ENCODE results near the gene TNFRSF14.

TNFRSF14 gene

DNA sequence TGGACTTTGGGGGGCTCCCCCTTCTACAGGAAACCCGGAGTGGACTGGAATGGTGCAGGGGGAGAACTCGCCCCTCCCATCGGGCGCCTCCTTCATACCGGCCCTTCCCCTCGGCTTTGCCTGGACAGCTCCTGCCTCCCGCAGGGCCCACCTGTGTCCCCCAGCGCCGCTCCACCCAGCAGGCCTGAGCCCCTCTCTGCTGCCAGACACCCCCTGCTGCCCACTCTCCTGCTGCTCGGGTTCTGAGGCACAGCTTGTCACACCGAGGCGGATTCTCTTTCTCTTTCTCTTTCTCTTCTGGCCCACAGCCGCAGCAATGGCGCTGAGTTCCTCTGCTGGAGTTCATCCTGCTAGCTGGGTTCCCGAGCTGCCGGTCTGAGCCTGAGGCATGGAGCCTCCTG is at the start of gene TNFRSF14:
TSS of gene TNFRSF14 (plus strand) at position 95 of the 401 bp plus-strand sequence. CDS start at position 389, 294 bp downstream.
- peak; percentile 78 for DNase-seq

DNA sequence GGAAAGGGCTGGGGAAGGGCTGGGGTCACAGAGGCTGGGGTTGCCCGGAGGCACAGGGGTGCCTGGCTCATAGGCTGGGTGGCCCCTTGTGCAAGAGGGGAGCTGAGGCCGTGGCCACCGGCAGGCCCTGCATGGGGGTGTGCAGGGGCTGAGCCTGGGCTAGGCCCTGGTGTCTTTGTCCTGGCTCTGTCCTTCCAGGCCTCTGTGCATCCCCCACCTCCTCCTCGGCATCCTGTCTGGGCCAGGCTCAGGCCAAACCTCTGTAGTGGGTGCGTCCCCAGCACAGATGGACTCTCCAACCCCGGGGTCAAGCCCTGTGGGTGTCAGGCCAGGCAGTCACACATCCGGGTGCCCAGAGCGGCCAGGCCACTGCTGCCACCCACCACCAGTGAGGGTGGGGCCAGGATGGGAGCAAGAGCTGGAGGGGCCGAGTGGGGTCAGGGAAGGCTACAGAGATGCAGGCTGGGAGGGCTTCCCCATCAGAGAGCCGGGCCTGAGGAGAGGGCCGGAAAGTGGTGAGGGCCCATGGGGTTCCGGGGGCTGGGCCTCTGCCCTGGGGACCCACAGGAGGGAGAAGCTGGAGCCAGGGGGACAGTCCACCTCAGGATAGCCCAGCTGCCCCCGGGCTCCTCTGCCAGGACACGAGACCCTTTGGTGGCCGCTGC is 49.1 kb upstream of the TNFRSF14 start:
- DNase-seq: no peak

DNA sequence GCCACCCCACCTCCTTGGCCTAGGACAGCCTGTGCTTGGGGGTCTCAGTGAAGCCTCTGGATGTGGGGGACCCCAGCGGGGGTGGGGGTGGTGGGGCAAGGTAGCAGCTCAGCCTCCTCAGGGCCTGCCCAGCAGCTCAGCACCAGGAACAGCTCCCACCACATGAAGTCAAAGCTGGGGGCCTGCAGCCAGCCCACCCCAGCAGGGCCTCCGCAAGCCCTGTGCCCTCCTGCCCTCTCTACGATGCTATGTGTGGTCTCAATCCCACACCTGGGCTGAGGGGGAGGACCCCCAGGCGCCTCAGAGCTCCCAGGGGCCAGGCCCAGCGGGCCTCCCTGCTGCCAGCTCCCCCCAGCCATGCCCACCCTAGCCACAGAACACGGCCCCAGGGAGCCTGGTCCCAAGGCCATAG is 48.4 kb upstream of the TNFRSF14 start:
- no peak for DNase-seq

DNA sequence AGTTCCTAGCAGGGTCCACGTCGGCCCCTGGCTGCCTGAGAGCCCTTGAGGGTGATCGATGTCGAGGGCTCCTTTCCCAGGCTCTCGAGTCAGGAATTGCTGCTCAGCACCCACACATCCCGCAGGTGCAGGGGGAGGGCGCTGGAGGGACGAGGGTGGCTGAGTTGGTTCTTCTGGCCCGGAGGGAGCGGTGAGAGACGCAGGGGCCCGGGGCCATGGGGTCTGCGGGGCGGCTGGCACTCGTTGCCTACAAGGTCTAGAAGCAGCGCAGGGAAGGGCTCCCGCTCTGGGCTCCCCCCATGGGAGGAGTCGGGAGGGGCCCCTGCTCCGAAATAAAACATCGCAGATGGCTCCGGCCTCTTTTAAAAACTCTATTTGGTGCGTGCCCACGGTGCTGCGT is 48.0 kb upstream of the TNFRSF14 start:
- no peak for DNase-seq

DNA sequence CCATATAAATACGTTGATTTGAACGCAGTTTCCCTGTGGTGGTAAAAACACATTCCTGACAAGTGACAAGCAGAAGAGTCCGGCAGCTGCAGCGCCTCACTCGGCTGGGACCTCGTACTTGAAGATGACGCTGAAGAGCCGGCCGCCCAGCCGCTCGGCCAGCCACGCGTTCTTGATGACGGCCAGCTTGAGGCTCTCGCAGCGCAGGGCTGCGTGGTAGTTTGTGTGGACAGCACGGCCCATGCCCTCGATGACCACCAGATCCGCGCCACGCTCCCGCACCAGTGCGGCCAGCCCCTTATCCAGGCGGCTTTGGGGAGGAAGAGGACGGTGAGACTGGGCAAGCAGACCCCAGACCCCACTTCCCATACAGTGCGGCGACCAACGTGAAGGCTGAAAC is 47.4 kb upstream of the TNFRSF14 start:
- no peak for DNase-seq

DNA sequence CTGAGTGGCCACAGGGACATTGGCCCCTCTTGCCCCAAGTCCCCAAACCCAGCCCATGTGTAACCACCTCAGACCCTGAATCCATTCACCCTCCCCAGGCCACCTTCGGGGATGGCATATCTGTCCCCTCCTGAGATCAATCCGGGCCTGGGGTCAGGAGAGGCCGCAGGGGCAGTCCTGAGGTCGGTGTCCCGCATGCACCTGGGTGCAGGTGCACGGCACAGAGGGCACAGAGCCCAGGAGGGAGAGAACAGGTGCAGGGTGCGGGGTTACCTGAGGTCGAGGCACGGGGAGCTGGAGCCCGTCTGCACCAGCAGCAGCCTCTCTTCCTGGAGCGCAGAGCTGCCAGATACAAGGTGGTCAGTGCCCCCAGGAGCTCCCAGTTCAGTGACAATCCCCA is 46.6 kb upstream of the TNFRSF14 start:
- DNase-seq: no peak

DNA sequence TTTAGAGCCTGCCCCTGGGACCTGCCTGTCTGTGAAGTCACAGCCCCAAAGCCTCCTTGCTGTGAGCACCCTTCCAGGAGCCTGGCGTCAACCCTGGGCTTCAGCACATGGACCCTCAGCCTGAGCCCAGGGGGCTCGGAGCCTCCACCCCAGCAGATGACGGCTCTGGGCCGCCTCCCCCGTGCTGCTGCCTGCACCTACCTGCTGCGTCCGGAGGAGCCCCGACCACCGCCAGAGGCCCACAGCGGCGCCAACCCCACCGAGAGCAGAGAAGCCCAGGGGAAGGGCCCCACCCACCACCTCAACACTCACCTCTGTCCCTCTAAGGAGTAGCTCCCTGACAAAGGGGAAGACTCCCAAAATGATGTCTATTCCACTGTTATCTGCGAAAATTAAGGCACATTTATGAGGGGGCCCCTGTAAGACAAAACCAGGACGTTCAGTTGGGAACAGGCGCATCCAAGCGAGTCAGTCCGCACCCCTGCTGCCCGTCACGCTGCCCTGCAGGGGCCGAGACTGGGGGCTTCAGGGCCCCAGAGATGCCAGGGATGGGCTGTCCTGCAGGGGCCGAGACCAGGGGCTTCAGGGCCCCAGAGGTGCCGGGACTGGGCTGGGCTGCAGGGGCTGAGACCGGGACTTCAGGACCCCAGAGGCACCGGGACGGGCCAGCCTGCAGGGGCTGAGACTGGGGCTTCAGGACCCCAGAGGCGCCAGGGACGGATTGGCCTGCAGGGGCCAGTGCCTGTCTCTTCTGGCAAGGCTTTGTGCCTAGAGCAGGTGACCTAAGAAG is 45.6 kb upstream of the TNFRSF14 start:
- no peak for DNase-seq

DNA sequence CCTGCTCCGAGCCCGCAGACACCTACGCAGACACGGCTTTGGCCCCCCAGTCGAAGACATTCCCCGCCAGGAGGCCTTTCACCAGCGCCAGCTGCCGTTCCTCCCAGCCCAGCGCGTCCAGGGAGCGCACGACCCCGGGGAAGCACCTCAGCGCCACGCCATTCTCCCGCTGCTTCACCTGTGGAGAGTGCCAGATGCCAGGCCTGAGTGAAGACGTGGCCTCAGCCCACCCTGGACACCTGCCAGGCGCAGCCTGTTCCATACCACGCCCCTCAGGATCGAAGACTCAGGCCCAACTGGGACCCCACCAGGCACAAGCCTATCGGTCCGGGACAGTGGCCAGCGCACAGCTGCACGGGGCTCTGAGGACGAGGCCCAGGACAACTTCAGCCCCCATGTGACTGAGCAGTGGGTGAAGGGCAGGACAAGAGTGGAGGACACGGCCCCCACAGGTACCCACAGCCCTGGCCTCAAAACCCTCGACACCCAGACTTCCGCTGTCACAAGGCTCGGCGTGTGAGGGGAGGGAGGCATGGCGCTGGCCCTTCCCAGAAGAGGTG is 43.2 kb upstream of the TNFRSF14 start:
- DNase-seq: no peak

DNA sequence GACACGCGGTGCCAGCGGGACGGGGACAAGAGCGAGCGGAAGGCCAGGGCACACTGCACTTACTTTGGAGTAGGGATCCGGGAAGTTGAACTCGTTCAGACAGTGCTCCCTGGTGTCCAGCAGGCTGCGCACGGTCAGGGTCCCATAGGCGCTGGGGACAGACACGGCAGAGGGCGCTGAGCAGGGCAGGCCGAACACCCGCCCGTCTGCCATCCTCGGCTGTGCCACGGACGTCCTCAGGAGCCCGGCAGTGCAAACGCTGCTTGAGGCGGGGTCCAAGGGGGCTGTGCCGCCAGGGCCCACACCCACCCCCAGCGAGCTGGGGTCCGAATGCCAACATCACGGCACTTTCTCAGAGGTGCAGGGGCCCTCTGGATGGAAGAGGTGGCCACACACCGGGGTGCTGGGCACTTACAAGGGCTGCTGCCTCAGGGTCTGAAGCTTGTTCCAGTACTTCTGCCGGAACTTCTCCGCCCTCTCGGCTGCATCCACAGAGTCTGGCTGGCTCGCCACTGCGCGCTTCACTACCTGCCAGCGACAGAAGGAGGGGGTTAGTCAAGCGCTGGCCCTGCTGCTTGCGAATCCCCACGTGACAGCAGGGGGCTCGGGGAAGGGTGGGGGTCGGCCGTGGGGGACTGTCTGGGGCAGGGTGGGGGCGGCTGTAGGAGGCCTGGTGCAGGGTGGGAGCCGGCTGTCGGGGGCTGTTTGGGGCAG is 42.1 kb upstream of the TNFRSF14 start:
- no peak for DNase-seq

DNA sequence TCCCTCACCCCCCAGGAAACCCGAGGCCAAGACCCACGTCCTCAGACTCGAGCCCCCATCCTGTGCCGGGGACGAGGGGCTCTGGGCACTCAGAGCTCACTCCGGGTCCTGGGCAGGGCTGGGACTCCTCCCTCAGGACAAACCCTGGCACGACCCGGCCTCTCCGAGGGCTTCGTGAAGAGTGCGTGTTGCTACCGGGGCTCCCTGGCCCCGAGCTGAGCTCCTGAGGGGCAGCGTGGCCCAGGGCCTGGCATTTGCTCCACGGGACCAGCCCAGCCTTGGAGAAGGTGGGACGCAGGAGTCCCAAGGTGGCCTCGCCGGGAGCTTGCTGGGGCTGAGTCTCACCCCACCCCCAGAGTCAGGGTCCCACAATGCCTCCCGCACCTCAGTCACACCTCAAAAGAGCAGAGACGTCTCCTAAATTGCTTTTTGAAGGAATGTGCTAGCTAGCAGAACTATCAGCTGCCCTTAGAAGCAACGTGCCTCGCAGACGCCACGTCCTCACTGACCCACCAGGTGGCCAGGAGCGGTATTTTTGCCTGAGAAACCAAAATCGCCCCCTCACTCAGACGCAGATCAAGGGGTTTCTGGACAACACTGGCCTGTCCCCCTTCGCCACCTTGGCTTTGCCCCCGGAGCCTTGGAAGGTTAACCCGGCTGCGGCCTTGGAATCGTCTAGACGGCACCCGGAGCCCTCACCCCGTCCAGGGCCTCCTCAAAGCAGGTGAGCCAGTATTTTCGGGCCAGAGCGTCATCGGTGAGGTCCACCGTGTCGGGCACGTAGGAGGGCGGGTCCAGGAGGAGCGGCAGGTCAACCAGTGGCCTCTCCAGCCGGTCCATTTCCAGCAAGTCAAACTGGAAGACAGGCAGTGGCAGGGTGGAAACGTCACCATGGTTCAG is 41.1 kb upstream of the TNFRSF14 start:
- DNase-seq: no peak

DNA sequence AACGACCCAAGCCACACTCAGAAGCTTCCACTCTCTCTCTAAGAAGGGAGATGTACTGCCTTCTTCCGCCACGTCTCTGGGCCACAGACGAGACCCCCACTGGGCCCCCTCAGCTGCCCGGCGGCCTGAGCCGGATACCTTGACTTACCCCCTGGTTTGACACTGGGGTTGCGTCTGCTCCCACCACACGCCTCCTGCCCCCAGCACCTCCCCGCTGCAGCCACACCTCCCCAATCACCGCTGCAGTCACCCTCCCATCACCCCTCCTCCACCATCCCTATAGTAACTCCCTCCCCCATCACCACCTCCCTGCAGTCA is 40.4 kb upstream of the TNFRSF14 start:
- DNase-seq: no peak

DNA sequence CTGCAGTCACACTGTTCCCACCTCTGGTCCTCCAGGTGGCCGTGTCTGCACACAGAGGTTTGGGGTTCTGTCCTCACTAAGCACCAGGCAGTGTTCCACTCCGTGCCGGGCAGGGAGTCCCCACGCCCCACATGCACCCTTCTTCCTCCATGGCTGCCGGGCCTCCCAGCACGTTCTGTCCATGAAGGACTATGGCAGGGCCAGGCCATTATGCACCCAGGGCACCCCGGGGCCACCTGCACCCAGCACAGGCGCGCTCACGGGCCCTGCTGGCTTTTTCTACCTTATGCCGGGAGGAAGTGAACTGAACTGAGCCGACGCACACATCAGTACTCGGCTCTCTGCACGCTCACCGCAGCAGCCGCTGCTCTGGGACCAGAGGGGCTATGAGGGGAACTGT is 40.0 kb upstream of the TNFRSF14 start:
- no peak for DNase-seq

DNA sequence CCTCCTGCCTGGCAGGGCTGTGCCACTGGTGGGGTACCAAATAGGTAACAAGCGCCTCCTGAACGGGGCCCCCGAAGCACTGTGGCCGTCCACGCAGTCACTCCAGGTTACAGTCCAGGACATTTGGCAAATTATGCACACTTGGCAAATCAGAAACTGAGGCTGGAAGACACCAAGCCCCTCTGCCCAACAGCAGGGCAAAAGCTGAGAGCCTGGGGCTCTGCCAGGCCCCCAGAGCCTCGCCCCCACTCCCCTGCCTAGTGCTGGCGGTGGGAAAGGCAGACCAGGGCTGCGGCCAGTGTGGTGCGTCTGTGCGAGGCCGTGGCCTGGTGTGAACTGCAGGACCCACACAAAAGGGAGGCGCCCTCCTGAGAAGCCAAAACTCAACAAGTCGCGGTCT is 39.2 kb upstream of the TNFRSF14 start:
- DNase-seq: no peak

DNA sequence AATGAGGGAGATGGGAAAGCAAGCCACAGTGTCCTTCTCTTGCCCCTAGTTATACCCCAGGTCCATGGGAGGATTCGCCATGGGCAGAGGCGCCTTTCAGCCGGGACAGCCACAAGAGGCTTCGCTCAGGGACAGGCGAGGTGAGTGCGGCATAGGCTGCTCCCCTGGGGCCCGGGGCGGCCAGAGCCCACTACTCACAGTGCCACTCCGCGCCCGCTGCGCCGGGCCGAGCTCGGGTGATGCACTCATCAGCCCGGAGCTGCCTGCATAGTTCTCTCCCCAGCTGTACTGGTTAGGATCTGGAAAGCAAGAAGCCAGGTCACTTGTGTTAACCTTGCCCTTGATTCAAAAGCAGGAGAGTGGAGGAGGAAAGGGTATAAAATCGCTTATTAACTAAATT is 38.2 kb upstream of the TNFRSF14 start:
- no peak for DNase-seq

DNA sequence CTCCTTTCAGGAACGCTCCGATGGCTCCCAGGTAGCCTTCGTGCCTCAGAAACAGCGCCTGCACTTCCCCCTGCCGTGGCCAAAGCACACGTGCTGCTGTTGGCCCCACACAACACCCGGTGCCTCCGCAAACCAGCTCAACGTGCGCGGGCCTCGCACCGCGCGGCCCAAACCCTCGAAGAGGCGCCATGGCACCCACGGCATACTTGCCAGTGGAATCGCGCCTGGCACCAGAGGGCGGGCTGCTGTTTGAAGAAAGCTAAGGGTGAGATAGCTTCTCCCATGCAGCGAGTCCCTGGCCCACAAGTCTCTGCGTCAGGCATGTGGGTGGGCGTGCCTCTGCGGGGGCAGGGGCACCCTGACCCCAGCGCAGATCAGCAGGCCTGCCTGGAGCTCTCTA is 37.6 kb upstream of the TNFRSF14 start:
- DNase-seq: no peak

DNA sequence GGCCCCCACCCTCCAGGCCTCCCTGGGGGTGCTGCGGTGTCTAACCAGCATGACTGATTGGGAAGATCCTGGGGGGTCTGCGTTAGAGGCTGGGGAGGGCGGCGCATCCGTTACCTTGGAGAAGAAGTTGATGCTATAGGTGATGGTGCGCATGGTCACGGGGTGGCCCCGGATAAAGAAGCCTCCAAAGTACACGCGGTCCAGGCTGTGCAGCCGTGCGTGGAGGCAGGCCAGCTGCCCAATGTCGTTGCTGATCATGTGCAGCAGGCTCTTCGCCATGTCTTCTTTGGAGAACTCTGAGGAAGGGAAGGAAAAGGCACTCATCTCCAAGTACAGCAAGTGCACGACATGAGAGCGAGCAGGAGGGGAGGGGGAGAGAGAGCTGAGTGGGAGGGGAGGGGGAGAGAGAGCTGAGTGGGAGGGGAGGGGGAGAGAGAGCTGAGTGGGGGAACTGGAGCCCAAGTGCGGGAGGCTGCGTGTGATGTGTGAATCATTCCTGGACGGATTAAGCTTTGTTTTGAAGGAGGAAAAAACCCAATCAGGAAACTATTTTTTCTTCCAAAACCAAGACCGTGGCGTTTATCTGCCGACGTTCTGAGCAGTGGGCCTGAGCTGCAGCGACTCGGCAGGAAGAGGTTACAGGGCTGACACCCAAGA is 37.0 kb upstream of the TNFRSF14 start:
- no peak for DNase-seq

DNA sequence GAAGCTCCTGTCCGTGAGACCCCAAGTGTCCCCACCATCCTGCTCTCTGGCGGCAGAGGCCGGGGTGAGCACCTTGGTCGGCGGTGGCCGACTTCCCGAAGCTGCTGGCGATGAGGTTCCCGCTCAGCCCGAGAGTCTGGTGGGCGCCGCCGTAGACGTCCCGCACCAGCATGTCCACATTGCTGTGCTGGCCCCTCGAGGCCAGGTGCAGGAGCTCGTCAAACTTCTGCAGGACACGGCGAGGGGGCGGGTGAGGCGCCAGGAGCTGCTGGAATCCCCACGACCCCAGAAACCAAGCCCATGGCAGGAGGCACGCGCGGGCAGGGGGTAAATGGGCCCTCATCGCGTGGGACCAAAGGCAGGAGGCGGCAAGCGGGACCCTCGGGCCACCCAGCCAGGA is 36.4 kb upstream of the TNFRSF14 start:
- no peak for DNase-seq

DNA sequence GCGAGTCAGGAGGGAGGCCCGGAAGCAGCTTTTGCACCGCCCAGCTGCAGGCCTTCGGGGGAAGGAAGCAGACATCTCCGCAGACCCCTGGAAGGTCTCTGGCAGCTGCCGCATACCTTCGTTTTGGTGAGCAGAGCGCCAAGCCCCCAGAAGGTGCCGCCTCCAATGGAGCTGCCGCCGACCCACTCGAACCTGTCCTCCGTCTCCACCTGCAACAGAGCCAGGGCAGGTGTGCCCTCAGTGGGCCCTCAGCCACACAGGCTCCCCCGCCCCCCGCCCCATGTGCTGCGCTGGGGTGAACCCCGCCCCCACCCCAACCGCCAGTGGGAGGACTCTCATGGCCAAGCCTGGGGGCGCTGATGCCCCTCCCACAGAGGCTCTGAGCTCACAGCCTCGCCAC is 36.0 kb upstream of the TNFRSF14 start:
- DNase-seq: no peak

DNA sequence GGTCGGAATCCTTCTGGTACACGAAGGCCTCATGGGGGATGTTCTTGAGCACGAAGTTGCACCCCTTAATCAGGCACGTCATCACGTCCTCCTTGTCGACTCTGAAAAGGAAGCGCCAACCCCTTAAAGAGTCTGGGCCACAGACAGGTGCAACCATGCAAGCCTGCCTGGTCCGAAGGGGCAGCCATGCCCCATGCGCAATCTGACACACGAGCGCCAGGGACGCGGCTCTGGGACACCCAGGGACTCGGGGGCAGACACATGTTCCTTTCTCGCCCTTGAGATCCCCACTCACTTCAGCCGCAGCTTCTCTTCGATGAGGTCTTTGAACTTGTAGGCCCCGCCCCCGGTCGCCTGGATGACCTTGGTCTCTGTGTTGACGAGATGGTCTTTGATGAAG is 35.4 kb upstream of the TNFRSF14 start:
- no peak for DNase-seq

DNA sequence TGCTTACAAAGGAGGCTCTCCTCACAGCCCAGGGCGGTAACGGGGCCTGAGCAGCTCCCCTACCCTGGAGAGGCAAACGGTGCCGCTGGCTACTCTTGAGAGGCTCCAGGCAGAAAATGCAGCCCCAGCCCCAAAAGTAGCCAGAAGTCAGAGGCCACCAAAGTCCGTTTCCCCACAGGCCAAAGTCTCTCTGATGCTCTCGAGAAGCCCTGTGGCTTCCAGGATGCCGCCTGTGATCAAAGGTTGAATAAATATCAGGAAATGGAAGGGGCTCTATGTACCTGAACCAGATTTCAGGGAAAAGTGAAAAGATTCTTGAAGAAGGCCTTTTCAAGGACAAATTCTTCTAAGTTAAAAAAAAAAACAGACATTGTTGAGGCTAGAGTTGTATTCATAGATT is 33.9 kb upstream of the TNFRSF14 start:
- DNase-seq: no peak

DNA sequence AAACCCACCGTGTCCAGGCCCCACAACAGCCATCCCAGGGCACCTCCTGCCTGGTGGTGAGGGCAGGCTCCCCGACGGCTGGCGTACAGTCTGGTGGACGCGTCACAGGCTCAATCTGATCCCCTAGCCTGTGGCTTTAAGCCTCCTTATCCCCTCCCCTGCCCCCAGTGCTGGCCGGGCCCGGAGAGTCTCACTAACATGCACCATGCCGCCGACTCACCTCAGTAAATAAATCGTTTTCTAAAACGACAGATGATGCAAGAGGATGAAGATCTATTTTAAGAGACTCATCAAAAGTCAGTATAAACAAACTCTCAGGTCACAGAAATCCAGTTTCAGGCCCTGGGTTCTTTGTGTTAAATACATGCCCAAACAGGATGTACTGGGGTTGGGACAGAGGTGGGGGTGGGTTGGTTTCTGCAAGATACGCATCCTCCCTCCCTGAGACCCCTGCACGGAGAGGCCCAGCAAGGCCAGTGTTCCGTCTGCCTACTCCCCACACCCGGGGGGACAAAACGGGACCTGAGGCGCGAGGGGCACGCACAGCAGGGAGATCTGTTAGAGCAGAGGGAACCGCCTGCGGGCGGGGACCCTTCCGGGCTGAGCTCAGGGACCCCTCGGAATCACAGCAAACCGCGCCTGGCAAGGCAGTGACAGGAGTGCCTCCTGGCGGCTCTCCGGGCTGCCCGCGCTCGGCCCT is 32.8 kb upstream of the TNFRSF14 start:
- no peak for DNase-seq
